GM12873 (cell line): ENCODE data around the gene CSNK2A3.

ENCODE experiments used
- TF ChIP-seq, protein P1 (sequence below): IDR thresholded peaks from 2 replicates; pipeline ENCODE4 v1.5.1; 2012; ENCODE audit warnings: low read depth, mild to moderate bottlenecking, moderate library complexity, low read length, control low read depth; ENCODE audit not compliant: insufficient read depth; ENCODE audit errors: missing control alignments

The CSNK2A3 gene

DNA sequence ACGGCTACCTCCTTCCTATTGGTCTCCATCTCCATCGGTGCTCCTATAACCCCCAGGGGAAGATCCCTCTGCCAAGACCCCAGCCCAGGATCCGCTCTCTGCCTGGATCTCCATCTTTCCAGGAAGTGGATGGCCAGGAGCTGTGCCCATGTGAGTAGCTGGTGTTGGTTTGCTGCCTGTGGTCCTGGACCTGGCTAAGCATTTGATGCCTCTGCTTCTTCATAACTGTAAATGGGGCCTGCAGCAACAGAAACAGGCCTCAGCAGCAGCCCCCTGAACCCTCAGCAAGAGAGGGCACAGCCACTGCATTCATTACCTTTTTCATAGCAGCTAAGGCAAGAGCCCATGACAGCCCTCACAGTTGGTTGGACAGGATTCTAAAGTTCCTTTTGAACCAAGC lies 26.6 kb upstream of the CSNK2A3 start:
- TF ChIP-seq, protein P1, sequence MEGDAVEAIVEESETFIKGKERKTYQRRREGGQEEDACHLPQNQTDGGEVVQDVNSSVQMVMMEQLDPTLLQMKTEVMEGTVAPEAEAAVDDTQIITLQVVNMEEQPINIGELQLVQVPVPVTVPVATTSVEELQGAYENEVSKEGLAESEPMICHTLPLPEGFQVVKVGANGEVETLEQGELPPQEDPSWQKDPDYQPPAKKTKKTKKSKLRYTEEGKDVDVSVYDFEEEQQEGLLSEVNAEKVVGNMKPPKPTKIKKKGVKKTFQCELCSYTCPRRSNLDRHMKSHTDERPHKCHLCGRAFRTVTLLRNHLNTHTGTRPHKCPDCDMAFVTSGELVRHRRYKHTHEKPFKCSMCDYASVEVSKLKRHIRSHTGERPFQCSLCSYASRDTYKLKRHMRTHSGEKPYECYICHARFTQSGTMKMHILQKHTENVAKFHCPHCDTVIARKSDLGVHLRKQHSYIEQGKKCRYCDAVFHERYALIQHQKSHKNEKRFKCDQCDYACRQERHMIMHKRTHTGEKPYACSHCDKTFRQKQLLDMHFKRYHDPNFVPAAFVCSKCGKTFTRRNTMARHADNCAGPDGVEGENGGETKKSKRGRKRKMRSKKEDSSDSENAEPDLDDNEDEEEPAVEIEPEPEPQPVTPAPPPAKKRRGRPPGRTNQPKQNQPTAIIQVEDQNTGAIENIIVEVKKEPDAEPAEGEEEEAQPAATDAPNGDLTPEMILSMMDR, result no peak

DNA sequence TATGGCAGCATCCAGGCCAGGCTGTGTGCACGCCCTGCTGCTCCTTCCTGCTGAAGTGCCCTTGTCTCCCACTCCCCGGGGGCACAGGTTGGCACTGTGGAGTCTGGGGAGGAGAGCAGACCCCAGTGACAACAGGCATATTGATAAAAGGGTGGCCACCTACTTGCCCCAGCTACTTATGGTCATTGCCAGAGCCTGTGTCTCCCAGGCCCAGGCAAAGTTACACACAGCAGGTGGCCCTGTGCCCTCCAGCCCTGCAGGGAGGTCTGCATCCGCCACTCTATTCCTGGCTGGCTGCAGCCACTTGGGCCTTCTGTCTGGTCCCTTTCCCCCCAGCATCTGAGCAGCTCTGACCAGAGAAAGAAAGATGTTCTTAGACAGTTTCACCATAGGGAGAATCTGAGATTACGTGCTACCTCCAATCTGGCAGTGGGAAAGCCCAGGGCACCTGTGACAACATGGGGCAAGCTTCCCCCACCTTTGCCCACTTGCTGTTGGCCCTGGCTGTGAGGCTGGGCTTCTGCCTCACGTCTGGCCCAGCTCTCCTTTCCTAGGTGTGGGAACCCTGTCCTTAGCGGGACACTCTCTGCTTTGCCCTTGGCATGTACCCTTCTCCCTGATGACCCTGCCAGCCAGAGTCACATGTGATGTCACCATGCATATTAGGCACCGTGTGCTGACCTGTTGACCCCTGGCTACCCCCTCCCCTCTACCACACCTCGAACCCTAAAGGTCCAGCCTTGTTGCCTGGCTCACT lies 25.3 kb upstream of the CSNK2A3 start:
- TF ChIP-seq, protein P1, result no peak

DNA sequence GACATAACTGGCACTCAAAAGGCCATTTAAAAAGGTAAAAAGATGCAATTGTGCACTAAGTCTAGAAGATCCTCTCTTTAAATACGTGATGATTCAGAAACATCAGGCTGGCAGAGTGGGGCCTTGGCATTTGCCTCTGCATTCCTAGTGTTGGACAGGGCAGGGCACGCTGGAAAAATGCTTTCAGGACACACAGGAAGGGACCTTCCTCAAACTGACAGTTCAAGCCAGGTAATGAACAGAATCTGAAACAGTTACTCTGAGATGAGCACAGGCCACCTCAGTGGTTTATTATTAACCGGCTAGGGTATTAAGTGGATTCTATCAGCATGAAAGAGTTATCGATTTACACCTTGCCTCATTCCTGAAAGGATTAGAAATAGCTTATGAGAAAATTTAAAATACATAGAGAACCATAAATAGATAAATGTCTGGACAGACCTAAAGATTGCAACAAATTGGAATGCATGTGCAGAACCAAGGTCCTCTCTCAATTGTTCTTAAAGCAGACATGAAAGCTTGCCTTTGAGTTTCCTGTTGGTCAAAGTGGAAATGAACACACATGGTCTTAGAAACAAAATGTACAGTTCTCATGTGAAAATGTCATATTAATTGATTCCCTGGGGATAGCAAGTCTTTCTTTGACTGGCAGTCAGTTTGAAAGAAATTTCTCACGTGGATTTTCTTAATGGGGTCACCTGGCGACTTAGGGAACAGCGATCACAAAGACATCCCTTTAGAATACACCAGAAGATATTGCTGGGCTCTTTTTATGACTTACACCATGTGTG lies 21.5 kb upstream of the CSNK2A3 start:
- TF ChIP-seq, protein P1, result no peak

DNA sequence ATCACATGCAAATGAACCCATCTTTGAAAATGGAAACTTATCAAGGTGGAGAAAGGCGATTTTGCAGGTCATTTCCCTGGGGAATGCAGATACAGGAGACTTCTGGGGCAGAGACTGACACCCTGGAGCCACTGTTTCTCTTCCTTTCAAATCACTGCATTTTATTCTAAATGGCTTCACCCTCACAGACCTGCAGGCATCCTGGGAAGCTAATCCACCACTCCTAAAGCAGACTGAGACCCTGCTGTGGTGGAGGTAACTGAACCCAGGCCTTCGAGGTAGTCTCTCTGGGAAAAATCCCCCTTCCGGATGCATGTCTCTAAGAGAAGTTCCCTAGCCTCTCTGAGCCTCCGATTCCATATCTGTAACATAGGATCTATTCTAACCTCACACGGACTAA lies 20.9 kb upstream of the CSNK2A3 start:
- TF ChIP-seq, protein P1, result no peak

DNA sequence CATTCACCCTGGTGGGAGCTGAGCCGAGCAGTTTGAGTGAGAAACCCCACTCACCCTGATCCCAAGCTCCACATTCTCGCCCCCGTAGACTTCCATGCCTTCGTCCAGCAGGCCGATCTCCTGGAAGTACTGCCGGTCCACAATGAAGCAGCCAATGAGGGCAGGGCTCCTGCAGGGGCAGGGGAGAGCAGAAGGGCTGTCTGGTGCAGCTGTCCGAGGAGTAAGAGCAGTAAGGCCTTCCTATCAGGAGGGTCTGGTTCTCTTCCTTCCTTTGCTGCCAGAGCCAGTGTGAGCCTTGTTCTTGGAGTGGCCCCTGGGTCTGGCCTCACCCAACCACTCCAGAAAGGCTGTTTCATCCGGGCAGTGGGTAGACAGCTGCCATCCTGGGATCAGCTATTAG lies 19.4 kb upstream of the CSNK2A3 start:
- TF ChIP-seq, protein P1, result no peak

DNA sequence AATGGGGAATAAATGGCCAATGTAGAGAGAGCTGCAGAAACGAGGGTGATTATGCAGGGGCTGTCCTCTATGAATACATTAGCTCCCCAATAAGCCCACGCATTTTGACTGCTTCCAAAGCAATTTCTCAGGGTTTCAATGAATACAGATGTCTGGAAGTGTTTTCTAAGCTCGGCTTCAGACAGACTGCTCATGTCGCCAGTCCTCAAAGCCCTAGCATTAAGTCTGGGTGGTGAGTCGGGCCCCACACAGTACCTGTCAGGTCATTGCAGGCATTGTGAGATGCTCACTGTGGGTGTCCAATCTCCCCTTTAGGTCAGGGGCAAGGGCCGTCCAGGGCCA lies 17.9 kb upstream of the CSNK2A3 start:
- TF ChIP-seq, protein P1, result no peak

DNA sequence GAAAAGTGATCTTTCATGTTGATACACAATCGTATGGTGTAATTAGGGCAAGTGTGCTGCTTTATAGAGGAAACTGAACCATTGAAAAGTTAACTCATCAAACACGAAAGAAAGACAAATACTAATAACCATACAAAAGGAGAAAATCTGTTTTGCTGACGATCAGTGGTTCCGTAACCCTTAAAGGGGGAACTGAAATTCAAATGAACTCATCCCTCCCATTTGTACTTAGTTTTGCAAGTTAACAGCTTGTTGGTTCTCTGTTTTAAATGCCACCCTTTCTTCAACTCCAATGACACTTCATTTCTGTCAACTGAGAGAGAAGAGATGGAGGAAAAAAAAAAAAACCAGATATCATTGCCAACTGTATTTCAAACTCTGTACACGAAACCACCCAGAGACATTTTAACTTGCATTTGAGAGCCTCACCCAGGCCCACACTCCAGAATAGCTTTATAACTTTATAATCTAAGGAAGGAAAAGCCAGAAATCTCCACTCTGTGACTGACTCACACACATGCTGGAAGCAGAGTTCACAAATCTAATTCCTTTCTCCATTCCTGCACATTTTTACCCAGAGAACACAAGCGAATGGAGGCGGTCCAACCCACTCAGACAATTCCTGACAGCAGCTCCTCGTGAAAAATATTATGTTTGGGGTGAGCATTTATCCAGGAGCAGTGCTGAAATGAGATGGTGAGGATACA lies 17.4 kb upstream of the CSNK2A3 start:
- TF ChIP-seq, protein P1, result no peak
